PC-3 (cell line): ENCODE data around the gene ZNF564. TPM values are rescaled to one million over a fixed set of nuclear protein-coding genes. Genes with fewer than 3 reads are reported as not detected.

ENCODE experiments used
- ATAC-seq: fragments of 200-7000 bp; cut with Tn5 transposase; 2 replicates; pipeline ENCODE4 v1.9.1; 2020; ENCODE audit warnings: mild to moderate bottlenecking, moderate library complexity
- BruUV-seq: library from RNA; stranded (reverse); fragments of 400-500 nt; replicated peaks from 2 replicates; lab custom pipeline; 2021; lab: Mats Ljungman, UMichigan
- CTCF ChIA-PET: fragments of 300-600 bp; sonication (Branson Sonifier 250); formaldehyde crosslinking; loops from one replicate; lab custom pipeline; 2022; ENCODE audit warnings: antibody characterized with exemption; lab: Charles Lee
- POLR2A ChIA-PET: fragments of 300-600 bp; sonication (Branson Sonifier 250); formaldehyde crosslinking; loops from one replicate; lab custom pipeline; 2022; ENCODE audit warnings: antibody characterized with exemption; ENCODE audit not compliant: unreplicated experiment; lab: Charles Lee
- DNase-seq: peaks from one replicate; pipeline ENCODE4 v3.0.0-alpha.2; 2015
- H2AFZ ChIP-seq: fragments of 300-600 bp; sonication (generic); 2 replicates; pipeline ENCODE4 v1.6.0; 2016; ENCODE audit warnings: antibody characterized with exemption, low read length
- H3F3A ChIP-seq: fragments of 300-600 bp; sonication (generic); one replicate; pipeline ENCODE4 v1.6.0; 2017; ENCODE audit warnings: antibody characterized with exemption, low read length, control low read depth, mild to moderate bottlenecking; ENCODE audit not compliant: unreplicated experiment
- H3K27ac ChIP-seq: fragments of 300-600 bp; sonication (generic); 2 replicates; pipeline ENCODE4 v1.5.1; 2016; ENCODE audit warnings: mild to moderate bottlenecking, low read length
- H3K27me3 ChIP-seq: fragments of 300-600 bp; sonication (generic); 2 replicates; pipeline ENCODE4 v1.6.1; 2016; ENCODE audit warnings: low read length, mixed read lengths
- H3K36me3 ChIP-seq: fragments of 300-600 bp; sonication (generic); 2 replicates; pipeline ENCODE4 v1.6.1; 2016; ENCODE audit warnings: low read depth, mixed run types, low read length, mixed read lengths
- H3K4me1 ChIP-seq: fragments of 300-600 bp; sonication (generic); 2 replicates; pipeline ENCODE4 v1.5.1; 2016; ENCODE audit warnings: low read length; ENCODE audit not compliant: insufficient read depth
- H3K4me2 ChIP-seq: fragments of 300-600 bp; sonication (generic); 2 replicates; pipeline ENCODE4 v1.6.0; 2016; ENCODE audit warnings: low read length
- H3K4me3 ChIP-seq: fragments of 300-600 bp; sonication (generic); 2 replicates; pipeline ENCODE4 v1.5.1; 2016; ENCODE audit warnings: mild to moderate bottlenecking, low read length, mixed read lengths
- H3K79me2 ChIP-seq: fragments of 300-600 bp; sonication (generic); 2 replicates; pipeline ENCODE4 v1.6.1; 2017; ENCODE audit warnings: low read length, mixed read lengths
- H3K9ac ChIP-seq: fragments of 300-600 bp; sonication (generic); 2 replicates; pipeline ENCODE4 v1.6.0; 2016; ENCODE audit warnings: mild to moderate bottlenecking, low read length
- H3K9me2 ChIP-seq: fragments of 300-600 bp; sonication (generic); replicated peaks from 2 replicates; pipeline ENCODE4 v1.6.1; 2016; ENCODE audit warnings: mixed run types, low read length, mixed read lengths
- H3K9me3 ChIP-seq: fragments of 300-600 bp; sonication (generic); 2 replicates; pipeline ENCODE4 v1.6.1; 2016; ENCODE audit warnings: low read length, mixed read lengths
- H4K20me1 ChIP-seq: fragments of 300-600 bp; sonication (generic); 2 replicates; pipeline ENCODE4 v1.6.1; 2016; ENCODE audit warnings: low read length, mixed read lengths
- CTCF ChIP-seq: fragments of 300-600 bp; sonication (generic); conservative IDR thresholded peaks from 2 replicates; pipeline ENCODE4 v1.5.1; 2017; ENCODE audit warnings: antibody characterized with exemption, low read depth, mild to moderate bottlenecking, low read length
- EZH2 ChIP-seq: fragments of 300-600 bp; sonication (generic); IDR thresholded peaks from one replicate; pipeline ENCODE4 v1.6.1; 2017; ENCODE audit warnings: antibody characterized with exemption, mild to moderate bottlenecking, low read length; ENCODE audit not compliant: unreplicated experiment
- EZH2phosphoT487 ChIP-seq: fragments of 300-600 bp; sonication (generic); IDR thresholded peaks from 2 replicates; pipeline ENCODE4 v1.6.1; 2018; ENCODE audit warnings: mild to moderate bottlenecking, antibody characterized with exemption, low read length, borderline replicate concordance
- intact Hi-C: fragments of 100-400 bp; cut with micrococcal nuclease; formaldehyde crosslinking; loops from 2 replicates; pipeline ENCODE4 v1.9.0; 2023
- total RNA-seq: library from RNA; depleted of rRNA; stranded (reverse); fragments of >200 nt; gene quantifications from 2 replicates; pipeline ENCODE4 v1.2.3, GENCODE V29; 2014

The ZNF564 gene
- total RNA-seq, 1 experiment from 2014 or later, result 3.8 TPM

- no peak overlapping the region for H3K9ac ChIP-seq
- H3K27me3 ChIP-seq, result no peaks in the 10 kb centered on the region
- 0 out of 2 replicates have a peak, but pooled peaks cover 4% of the 10 kb centered on the region for H3K4me1 ChIP-seq
- DNase-seq, result peak; percentile 91
- H3K36me3 ChIP-seq, result peaks cover 38% of the 10 kb centered on the region
- H4K20me1 ChIP-seq, result no peaks in the 10 kb centered on the region
- ATAC-seq, result peak; percentile 90
- no peaks in the 10 kb centered on the region for H3F3A ChIP-seq
- no peak overlapping the region for H2AFZ ChIP-seq
- TSS peak; percentile 20 for BruUV-seq
- no peaks in the 10 kb centered on the region for H3K79me2 ChIP-seq
- ChIA-PET POLR2A (no interaction called here), CTCF (no interaction called here)
- no peak overlapping the region for H3K4me3 ChIP-seq
- peaks cover 29% of the 10 kb centered on the region for H3K9me3 ChIP-seq
- TF ChIP-seq EZH2phosphoT487 (no peak), EZH2 (no peak), CTCF (no peak)
- H3K27ac ChIP-seq, result no peak overlapping the region
- intact Hi-C loops, result no loop called here
- H3K4me2 ChIP-seq, result no peak overlapping the region
- H3K9me2 ChIP-seq, result no peaks in the 10 kb centered on the region
These were observed 29.0 kb upstream of the ZNF564 start for GRCh38 chr19:12580180-12580694.

- Histone ChIP-seq H3K9me2 (no peaks in the 10 kb centered on the region), H3K27ac (no peak overlapping the region), H3F3A (no peaks in the 10 kb centered on the region), H3K9ac (no peak overlapping the region), H4K20me1 (no peaks in the 10 kb centered on the region), H3K4me3 (no peak overlapping the region), H3K4me2 (no peak overlapping the region), H3K36me3 (peaks cover 38% of the 10 kb centered on the region), H3K27me3 (no peaks in the 10 kb centered on the region), H3K79me2 (no peaks in the 10 kb centered on the region), H3K4me1 (0 out of 2 replicates have a peak, but pooled peaks cover 4% of the 10 kb centered on the region), H3K9me3 (peaks cover 29% of the 10 kb centered on the region), H2AFZ (no peak overlapping the region)
- ChIA-PET POLR2A (no interaction called here), CTCF (no interaction called here)
- intact Hi-C loops, result no loop called here
- TF ChIP-seq EZH2phosphoT487, result no peak
- TF ChIP-seq EZH2, result no peak
- TF ChIP-seq CTCF, result no peak
- no TSS peak for BruUV-seq
- DNase-seq (no peak), ATAC-seq (no peak)
These were observed 27.4 kb upstream of the ZNF564 start for GRCh38 chr19:12578641-12579040.

GRCh38 chr19:12574036-12574435 is 22.8 kb upstream of the ZNF564 start:
- H3F3A ChIP-seq, result no peaks in the 10 kb centered on the region
- H3K4me2 ChIP-seq, result no peak overlapping the region
- ChIA-PET POLR2A (no interaction called here), CTCF (no interaction called here)
- H3K27me3 ChIP-seq, result no peaks in the 10 kb centered on the region
- H3K79me2 ChIP-seq, result no peaks in the 10 kb centered on the region
- H3K36me3 ChIP-seq, result peaks cover 7% of the 10 kb centered on the region; the same call in 1 of the 2 replicates
- no TSS peak for BruUV-seq
- ATAC-seq (no peak), DNase-seq (no peak)
- TF ChIP-seq EZH2 (no peak), CTCF (no peak), EZH2phosphoT487 (no peak)
- H3K4me3 ChIP-seq, result no peak overlapping the region
- H3K9me2 ChIP-seq, result no peaks in the 10 kb centered on the region
- no peaks in the 10 kb centered on the region for H4K20me1 ChIP-seq
- no peaks in the 10 kb centered on the region for H3K4me1 ChIP-seq
- H3K27ac ChIP-seq, result no peak overlapping the region
- no peaks in the 10 kb centered on the region for H3K9me3 ChIP-seq
- H2AFZ ChIP-seq, result no peak overlapping the region
- H3K9ac ChIP-seq, result no peak overlapping the region
- intact Hi-C loops, result no loop called here
